ENCODE results near the gene OCA2. TPM values are rescaled to one million over a fixed set of nuclear protein-coding genes. Genes with fewer than 3 reads are reported as not detected.

The OCA2 gene
- total RNA-seq, 1 donor, result not detected

GRCh38 chr15:28118531-28118930 is 19.4 kb upstream of the OCA2 start:
- no peak for TF ChIP-seq CTCF (IDR thresholded peaks at IDR 0.05; ENCODE audit: insufficient read depth, low read length)
- no peak overlapping the region for H3K4me3 ChIP-seq (ENCODE audit: low read depth, low read length)
- no peak for DNase-seq (ENCODE audit: low read depth)

DNA sequence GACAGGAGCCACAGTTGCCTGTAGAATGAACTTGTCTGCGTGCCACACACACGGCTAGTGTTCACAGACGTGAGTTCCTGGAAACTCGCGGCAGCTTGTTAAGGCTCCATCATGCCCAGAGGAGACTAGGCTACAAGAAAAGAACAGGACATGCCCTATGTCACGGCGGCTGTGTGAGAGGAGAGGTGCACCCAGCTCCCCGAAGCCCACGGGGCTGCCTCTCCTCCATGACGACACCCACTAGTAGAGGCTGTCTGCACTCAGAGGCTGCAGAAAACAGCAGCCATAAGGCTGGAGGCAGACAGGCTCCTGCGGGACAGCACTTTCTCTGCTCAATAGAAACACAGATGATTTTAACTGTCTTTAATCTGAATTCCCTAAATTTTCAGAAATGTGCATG is 19.0 kb upstream of the OCA2 start:
- no peak for TF ChIP-seq CTCF (IDR thresholded peaks at IDR 0.05; ENCODE audit: insufficient read depth, low read length)
- no peak overlapping the region for H3K4me3 ChIP-seq (ENCODE audit: low read depth, low read length)
- no peak for DNase-seq (ENCODE audit: low read depth)

DNA sequence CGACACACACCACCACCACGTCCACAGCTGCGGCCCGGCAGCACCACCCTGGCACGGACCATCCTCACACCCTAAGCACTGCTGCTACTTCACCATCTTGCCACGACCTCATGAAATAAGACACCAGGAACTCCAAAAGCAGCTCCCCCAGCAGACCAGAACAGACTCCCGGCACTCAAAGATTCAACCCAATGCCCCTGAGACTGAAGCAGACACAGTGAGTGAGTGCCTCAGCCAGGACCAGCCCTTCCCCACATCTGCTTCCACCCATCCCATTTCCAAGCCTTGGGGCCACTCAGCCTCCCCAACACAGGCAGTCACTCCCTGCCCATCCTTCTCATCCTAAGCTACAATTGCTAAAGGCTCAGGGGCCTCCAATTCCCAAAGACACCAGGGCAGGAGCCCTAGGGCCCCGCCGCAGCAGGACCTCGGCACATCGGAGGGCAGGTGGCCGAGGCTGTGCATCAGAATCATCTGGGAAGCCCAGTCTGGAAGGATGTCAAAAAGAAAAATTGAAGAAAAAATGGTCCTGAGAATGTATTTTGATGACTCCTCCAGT is 18.4 kb upstream of the OCA2 start:
- H3K4me3 ChIP-seq (ENCODE audit: low read depth, low read length), result no peak overlapping the region
- no peak for TF ChIP-seq CTCF (IDR thresholded peaks at IDR 0.05; ENCODE audit: insufficient read depth, low read length)
- no peak for DNase-seq (ENCODE audit: low read depth)

GRCh38 chr15:28116521-28117431 is 17.7 kb upstream of the OCA2 start:
- no peak for TF ChIP-seq CTCF (IDR thresholded peaks at IDR 0.05; ENCODE audit: insufficient read depth, low read length)
- DNase-seq (ENCODE audit: low read depth), result no peak
- no peak overlapping the region for H3K4me3 ChIP-seq (ENCODE audit: low read depth, low read length)

DNA sequence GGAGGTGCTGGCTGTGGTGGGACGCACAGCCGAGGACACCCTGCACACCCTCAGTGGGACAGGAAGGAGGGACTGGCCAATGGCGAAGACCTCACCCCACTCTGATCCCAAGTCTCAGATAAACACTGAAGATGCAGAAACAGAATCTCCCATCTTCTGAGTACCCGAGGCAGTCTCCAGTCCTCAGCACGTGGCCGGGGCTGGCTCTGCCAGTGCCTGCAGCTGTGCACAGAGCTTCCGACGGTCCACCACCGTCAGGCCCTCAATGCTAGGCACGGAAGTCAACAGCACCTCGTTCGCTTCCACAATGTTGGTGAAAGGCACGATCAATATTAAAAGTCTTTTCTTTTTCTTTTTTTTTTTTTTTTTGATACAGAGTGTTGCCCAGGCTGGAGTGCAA is 16.8 kb upstream of the OCA2 start:
- no peak for TF ChIP-seq CTCF (IDR thresholded peaks at IDR 0.05; ENCODE audit: insufficient read depth, low read length)
- no peak for DNase-seq (ENCODE audit: low read depth)
- H3K4me3 ChIP-seq (ENCODE audit: low read depth, low read length), result no peak overlapping the region

GRCh38 chr15:28114721-28115622 is 15.9 kb upstream of the OCA2 start:
- DNase-seq (ENCODE audit: low read depth), result no peak
- no peak for TF ChIP-seq CTCF (IDR thresholded peaks at IDR 0.05; ENCODE audit: insufficient read depth, low read length)
- no peak overlapping the region for H3K4me3 ChIP-seq (ENCODE audit: low read depth, low read length)
